Fibroblast of lung (primary cell): Measurements from ENCODE around the gene ADAM29. TPM values are rescaled to one million over a fixed set of nuclear protein-coding genes. Genes with fewer than 3 reads are reported as not detected.

Source experiments
- DNase-seq, 2 donors: peaks; one replicate each; pipeline versions ENCODE4 v3.0.0 to v3.0.0-alpha.2; 2010; ENCODE audit warnings: low read depth in 2 of 2
- H2AFZ ChIP-seq: 2 replicates; pipeline ENCODE4 v1.5.1; 2012; ENCODE audit warnings: low read length, control low read depth, inconsistent platforms
- H3K27ac ChIP-seq: 2 replicates; pipeline ENCODE4 v1.5.1; 2011; ENCODE audit warnings: low read length, control low read depth; ENCODE audit not compliant: insufficient read depth
- H3K27me3 ChIP-seq: 2 replicates; pipeline ENCODE4 v1.5.1; 2011; ENCODE audit warnings: mild to moderate bottlenecking, low read length; ENCODE audit not compliant: control insufficient read depth, insufficient read depth
- H3K36me3 ChIP-seq: 2 replicates; pipeline ENCODE4 v1.5.1; 2011; ENCODE audit warnings: low read length; ENCODE audit not compliant: control insufficient read depth, insufficient read depth
- H3K4me1 ChIP-seq: 2 replicates; pipeline ENCODE4 v1.5.1; 2011; ENCODE audit warnings: low read length; ENCODE audit not compliant: control insufficient read depth, insufficient read depth; ENCODE audit errors: extremely low read depth
- H3K4me2 ChIP-seq: 2 replicates; pipeline ENCODE4 v1.5.1; 2011; ENCODE audit warnings: low read length, control low read depth; ENCODE audit not compliant: insufficient read depth; ENCODE audit errors: extremely low read depth
- H3K4me3 ChIP-seq, 4 experiments: fragments of 200-600 bp in 1 of 4; sonication (generic) in 1 of 4; replicated peaks in 1 of 4; 2 replicates each; pipeline ENCODE4 v1.5.1; 2011 to 2016; ENCODE audit warnings: low read length in 4 of 4, low read depth in 3 of 4, mild to moderate bottlenecking in 3 of 4, control low read depth in 2 of 4, inconsistent platforms in 1 of 4, mixed read lengths in 1 of 4; ENCODE audit not compliant: insufficient read depth in 1 of 4; ENCODE audit errors: control extremely low read depth in 1 of 4
- H3K79me2 ChIP-seq: 2 replicates; pipeline ENCODE4 v1.5.1; 2012; ENCODE audit warnings: mild to moderate bottlenecking, low read length, inconsistent platforms; ENCODE audit not compliant: control insufficient read depth, insufficient read depth
- H3K9ac ChIP-seq: 2 replicates; pipeline ENCODE4 v1.5.1; 2011; ENCODE audit warnings: mild to moderate bottlenecking, low read length, control low read depth; ENCODE audit not compliant: insufficient read depth
- H3K9me3 ChIP-seq: 2 replicates; pipeline ENCODE4 v1.5.1; 2012; ENCODE audit warnings: low read depth, low read length; ENCODE audit not compliant: control insufficient read depth, insufficient read depth
- H4K20me1 ChIP-seq: 2 replicates; pipeline ENCODE4 v1.5.1; 2011; ENCODE audit warnings: low read length; ENCODE audit not compliant: control insufficient read depth, insufficient read depth; ENCODE audit errors: extremely low read depth
- EZH2 ChIP-seq: IDR thresholded peaks from 2 replicates; pipeline ENCODE4 v1.5.1; 2012; ENCODE audit warnings: low read length, control low read depth, mild to moderate bottlenecking; ENCODE audit errors: missing control alignments
- polyA plus RNA-seq, 2 donors: library from polyadenylated mRNA; depleted of rRNA in 1 of 2; stranded (reverse) in 1 of 2; unstranded in 1 of 2; fragments of >200 nt; gene quantifications; 2 replicates each; pipeline ENCODE4 v1.2.1, GENCODE V29; 2011 to 2012; ENCODE audit warnings: missing spikeins in 1 of 2
- total RNA-seq: library from RNA; depleted of rRNA; stranded (reverse); fragments of >200 nt; gene quantifications from 2 replicates; pipeline ENCODE4 v1.2.1, GENCODE V29; 2014
- TF ChIP-seq, protein P1 (sequence below), 2 donors: IDR thresholded peaks in 1 of 2; conservative IDR thresholded peaks in 1 of 2; 1 replicate in 1 of 2; 2 replicates in 1 of 2; pipeline ENCODE4 v1.5.1; 2011 to 2012; ENCODE audit warnings: low read length in 2 of 2, control low read depth in 1 of 2, inconsistent platforms in 1 of 2, low read depth in 1 of 2, mild to moderate bottlenecking in 1 of 2

The ADAM29 gene
- total and polyA plus RNA-seq, 2 donors (not counting 1 experiment from before 2014, with no cell fraction given) = not detected

DNA sequence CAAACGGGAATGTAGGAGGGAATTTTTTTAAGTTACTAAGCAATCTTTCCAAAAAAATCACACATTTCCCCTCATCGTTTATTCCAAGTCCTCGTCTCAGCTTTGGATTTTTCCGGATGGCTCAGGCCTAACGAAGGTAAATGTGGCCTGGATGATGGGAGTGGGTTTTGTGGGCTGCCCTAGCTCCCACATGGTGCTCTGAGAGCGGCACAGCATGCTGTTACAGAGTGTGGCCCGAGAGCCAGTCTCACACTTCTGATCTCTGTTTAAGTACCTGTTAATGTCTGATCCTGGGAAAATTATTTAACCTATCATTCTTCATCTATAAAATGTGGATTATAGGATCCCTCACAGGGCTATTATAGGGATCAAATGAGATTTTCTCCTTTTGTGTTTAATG lies 38.2 kb upstream of the ADAM29 start:
- H3K27ac ChIP-seq = no peak overlapping the region
- H3K4me3 ChIP-seq = no peak overlapping the region
- no peak overlapping the region for H2AFZ ChIP-seq
- no peaks in the 10 kb centered on the region for H3K9me3 ChIP-seq
- no peak for DNase-seq
- H3K4me1 ChIP-seq = no peaks in the 10 kb centered on the region
- H3K9ac ChIP-seq = no peak overlapping the region
- no peak overlapping the region for H3K4me2 ChIP-seq
- no peaks in the 10 kb centered on the region for H3K79me2 ChIP-seq
- H4K20me1 ChIP-seq = no peaks in the 10 kb centered on the region
- no peak for TF ChIP-seq EZH2
- TF ChIP-seq, protein P1, sequence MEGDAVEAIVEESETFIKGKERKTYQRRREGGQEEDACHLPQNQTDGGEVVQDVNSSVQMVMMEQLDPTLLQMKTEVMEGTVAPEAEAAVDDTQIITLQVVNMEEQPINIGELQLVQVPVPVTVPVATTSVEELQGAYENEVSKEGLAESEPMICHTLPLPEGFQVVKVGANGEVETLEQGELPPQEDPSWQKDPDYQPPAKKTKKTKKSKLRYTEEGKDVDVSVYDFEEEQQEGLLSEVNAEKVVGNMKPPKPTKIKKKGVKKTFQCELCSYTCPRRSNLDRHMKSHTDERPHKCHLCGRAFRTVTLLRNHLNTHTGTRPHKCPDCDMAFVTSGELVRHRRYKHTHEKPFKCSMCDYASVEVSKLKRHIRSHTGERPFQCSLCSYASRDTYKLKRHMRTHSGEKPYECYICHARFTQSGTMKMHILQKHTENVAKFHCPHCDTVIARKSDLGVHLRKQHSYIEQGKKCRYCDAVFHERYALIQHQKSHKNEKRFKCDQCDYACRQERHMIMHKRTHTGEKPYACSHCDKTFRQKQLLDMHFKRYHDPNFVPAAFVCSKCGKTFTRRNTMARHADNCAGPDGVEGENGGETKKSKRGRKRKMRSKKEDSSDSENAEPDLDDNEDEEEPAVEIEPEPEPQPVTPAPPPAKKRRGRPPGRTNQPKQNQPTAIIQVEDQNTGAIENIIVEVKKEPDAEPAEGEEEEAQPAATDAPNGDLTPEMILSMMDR (conservative IDR thresholded peaks at IDR 0.05 in 1 of 2, IDR thresholded peaks at IDR 0.05 in 1 of 2; ENCODE audit: low read depth in 1 of 2, low read length in 2 of 2) = no peak
- no peaks in the 10 kb centered on the region for H3K36me3 ChIP-seq
- H3K27me3 ChIP-seq = no peaks in the 10 kb centered on the region

DNA sequence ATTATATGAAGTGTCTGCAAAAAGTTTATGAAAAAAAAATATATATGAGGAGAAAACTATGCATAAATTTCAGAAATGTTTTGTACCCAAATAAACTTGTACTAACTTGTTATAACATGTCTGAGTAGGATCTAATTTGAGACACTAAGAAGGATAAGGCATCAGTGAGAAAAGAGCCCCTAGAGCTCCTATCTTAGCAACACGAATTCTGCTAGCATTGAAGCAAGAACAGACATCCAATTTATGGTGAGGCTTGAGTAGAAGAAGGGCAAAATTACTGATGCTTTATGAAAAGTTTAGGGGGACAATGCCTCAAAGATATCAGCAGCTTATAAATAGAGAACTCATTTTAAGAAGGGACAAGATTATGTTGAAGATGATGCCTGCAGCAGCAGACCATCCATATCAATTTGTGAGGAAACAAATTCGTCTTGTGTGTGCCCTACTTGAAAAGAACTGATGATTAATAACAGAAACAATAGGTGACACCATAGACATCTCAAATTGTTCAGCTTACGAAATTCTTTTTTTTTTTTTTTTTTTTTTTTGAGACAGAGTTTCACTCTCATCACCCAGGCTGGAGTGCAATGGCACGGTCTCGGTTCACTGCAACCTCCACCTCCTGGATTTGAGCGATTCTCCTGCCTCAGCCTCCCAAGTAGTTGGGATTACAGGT lies 35.7 kb upstream of the ADAM29 start:
- no peak for TF ChIP-seq EZH2
- TF ChIP-seq, protein P1 (conservative IDR thresholded peaks at IDR 0.05 in 1 of 2, IDR thresholded peaks at IDR 0.05 in 1 of 2; ENCODE audit: low read depth in 1 of 2, low read length in 2 of 2) = no peak

DNA sequence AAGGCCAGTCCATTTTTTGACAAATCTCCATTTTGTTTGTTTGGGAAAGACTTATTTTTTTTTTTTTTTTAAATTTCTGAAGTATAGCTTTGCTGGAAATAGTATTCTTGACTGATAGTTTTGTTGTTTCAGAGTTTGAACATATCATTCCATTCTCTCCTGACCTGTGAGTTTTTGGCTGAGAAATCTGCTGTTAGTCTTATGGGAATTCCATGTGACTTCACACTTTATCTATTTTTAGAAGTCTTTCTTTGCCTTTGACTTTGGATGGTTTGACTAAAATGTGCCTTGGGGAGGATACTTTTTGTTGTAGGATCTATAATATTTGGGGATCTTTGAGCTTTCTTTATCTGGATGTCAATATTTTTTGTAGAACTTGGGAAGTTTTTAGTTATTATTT lies 10.7 kb upstream of the ADAM29 start:
- H3K4me3 ChIP-seq = no peak overlapping the region
- no peak overlapping the region for H3K4me2 ChIP-seq
- no peaks in the 10 kb centered on the region for H3K9me3 ChIP-seq
- no peaks in the 10 kb centered on the region for H3K79me2 ChIP-seq
- H3K27ac ChIP-seq = no peak overlapping the region
- no peaks in the 10 kb centered on the region for H4K20me1 ChIP-seq
- H3K9ac ChIP-seq = no peak overlapping the region
- no peaks in the 10 kb centered on the region for H3K36me3 ChIP-seq
- no peak overlapping the region for H2AFZ ChIP-seq
- no peak for DNase-seq
- H3K4me1 ChIP-seq = no peaks in the 10 kb centered on the region
- TF ChIP-seq, protein P1 (conservative IDR thresholded peaks at IDR 0.05 in 1 of 2, IDR thresholded peaks at IDR 0.05 in 1 of 2; ENCODE audit: low read depth in 1 of 2, low read length in 2 of 2) = no peak
- TF ChIP-seq EZH2 = no peak
- no peaks in the 10 kb centered on the region for H3K27me3 ChIP-seq

More for the DNA sequence above, 35.7 kb upstream of the ADAM29 start:
- Histone ChIP-seq H3K9me3 (no peaks in the 10 kb centered on the region), H3K27me3 (no peaks in the 10 kb centered on the region), H3K4me2 (no peak overlapping the region), H3K79me2 (no peaks in the 10 kb centered on the region), H3K36me3 (no peaks in the 10 kb centered on the region), H2AFZ (no peak overlapping the region), H3K27ac (no peak overlapping the region), H3K4me1 (no peaks in the 10 kb centered on the region), H3K9ac (no peak overlapping the region), H3K4me3 (no peak overlapping the region), H4K20me1 (no peaks in the 10 kb centered on the region)
- no peak for DNase-seq
